ENCODE measurements around the gene CBX7.

Gene CBX7

DNA sequence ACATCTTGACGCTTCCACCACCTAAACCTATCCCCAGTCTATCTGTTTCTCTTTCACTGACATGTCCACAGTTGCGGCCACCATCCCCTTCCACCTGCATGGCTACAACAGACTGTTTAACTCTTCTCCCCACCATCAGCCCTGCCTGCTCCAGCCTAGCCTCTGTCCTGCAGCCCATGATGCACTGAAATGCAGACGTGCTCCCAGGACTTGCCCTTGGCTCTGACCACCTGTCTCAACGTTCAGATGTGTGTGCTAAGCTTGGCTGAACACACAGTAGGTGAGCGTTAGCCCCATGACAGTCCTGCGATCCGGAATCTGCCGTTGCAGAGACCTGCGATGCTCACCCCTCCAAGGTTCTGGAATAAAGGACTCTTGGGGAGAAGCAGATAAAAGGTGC is 22.7 kb downstream of the CBX7 start:
- Histone ChIP-seq H3K27ac (no peak overlapping the region), H3K4me2 (no peak overlapping the region), H3K36me3 (ENCODE audit: insufficient read depth) (no peaks in the 10 kb centered on the region), H3K27me3 (ENCODE audit: insufficient read depth, low read depth) (no peaks in the 10 kb centered on the region), H3K9ac (no peak overlapping the region), H3K4me3 (IDR thresholded peaks at IDR 0.05; ENCODE audit: insufficient read depth, low read depth, low read length) (no peak overlapping the region), H2AFZ (ENCODE audit: low read depth) (no peak overlapping the region), H4K20me1 (ENCODE audit: insufficient read depth) (no peaks in the 10 kb centered on the region), H3K79me2 (ENCODE audit: insufficient read depth, low read depth) (no peaks in the 10 kb centered on the region), H3K4me1 (ENCODE audit: low read depth, poor library complexity, severe bottlenecking) (peaks cover 16% of the 10 kb centered on the region)
- TF ChIP-seq, protein P1, sequence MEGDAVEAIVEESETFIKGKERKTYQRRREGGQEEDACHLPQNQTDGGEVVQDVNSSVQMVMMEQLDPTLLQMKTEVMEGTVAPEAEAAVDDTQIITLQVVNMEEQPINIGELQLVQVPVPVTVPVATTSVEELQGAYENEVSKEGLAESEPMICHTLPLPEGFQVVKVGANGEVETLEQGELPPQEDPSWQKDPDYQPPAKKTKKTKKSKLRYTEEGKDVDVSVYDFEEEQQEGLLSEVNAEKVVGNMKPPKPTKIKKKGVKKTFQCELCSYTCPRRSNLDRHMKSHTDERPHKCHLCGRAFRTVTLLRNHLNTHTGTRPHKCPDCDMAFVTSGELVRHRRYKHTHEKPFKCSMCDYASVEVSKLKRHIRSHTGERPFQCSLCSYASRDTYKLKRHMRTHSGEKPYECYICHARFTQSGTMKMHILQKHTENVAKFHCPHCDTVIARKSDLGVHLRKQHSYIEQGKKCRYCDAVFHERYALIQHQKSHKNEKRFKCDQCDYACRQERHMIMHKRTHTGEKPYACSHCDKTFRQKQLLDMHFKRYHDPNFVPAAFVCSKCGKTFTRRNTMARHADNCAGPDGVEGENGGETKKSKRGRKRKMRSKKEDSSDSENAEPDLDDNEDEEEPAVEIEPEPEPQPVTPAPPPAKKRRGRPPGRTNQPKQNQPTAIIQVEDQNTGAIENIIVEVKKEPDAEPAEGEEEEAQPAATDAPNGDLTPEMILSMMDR (conservative IDR thresholded peaks at IDR 0.05; ENCODE audit: low read depth, low read length), result no peak

DNA sequence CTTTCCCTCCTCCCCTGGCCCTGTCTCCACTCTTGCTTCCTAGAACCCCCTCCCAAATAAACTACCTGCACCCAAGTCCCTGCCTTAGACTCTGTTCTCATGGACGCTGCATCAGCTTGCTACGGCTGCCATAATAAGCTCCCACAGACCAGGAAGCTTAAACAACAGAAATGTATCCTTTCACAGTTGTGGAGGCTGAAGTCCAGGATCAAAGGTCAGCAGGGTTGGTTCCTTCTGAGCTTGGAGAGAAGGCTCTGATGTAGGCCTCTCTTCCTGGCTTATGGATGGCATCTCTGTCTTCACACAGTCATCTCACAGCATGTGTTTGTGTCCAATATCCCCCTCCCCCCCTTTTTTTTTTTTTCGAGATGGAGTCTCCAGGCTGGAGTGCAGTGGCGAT is 23.4 kb downstream of the CBX7 start:
- Histone ChIP-seq H3K9ac (no peak overlapping the region), H2AFZ (ENCODE audit: low read depth) (no peak overlapping the region), H3K4me3 (IDR thresholded peaks at IDR 0.05; ENCODE audit: insufficient read depth, low read depth, low read length) (no peak overlapping the region), H3K27me3 (ENCODE audit: insufficient read depth, low read depth) (no peaks in the 10 kb centered on the region), H3K36me3 (ENCODE audit: insufficient read depth) (no peaks in the 10 kb centered on the region), H3K4me2 (no peak overlapping the region), H3K27ac (no peak overlapping the region), H3K4me1 (ENCODE audit: low read depth, poor library complexity, severe bottlenecking) (peaks cover 16% of the 10 kb centered on the region), H4K20me1 (ENCODE audit: insufficient read depth) (no peaks in the 10 kb centered on the region), H3K79me2 (ENCODE audit: insufficient read depth, low read depth) (no peaks in the 10 kb centered on the region)
- TF ChIP-seq, protein P1 (conservative IDR thresholded peaks at IDR 0.05; ENCODE audit: low read depth, low read length), result no peak

DNA sequence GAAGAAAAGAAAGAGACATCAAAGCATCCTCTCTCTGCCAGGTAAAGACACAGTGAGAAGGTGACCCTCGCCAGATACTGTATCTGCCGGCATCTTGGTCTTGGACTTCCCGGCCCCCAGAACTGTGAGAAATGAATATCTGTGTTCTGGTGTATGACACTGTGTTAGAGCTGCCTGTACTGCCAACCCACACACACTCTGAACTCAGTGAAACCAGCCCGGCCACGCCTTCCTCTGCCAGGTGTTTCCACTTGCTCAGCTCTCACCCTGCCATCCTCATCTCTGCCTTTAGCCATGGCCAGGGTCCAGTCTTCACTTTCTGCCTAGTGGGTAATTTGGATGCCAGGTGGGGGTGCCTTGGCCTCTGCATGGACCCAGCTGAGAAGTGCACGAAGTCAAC is 24.0 kb downstream of the CBX7 start:
- Histone ChIP-seq H3K4me3 (IDR thresholded peaks at IDR 0.05; ENCODE audit: insufficient read depth, low read depth, low read length) (no peak overlapping the region), H3K36me3 (ENCODE audit: insufficient read depth) (no peaks in the 10 kb centered on the region), H3K4me2 (no peak overlapping the region), H2AFZ (ENCODE audit: low read depth) (no peak overlapping the region), H3K4me1 (ENCODE audit: low read depth, poor library complexity, severe bottlenecking) (peaks cover 16% of the 10 kb centered on the region), H3K27me3 (ENCODE audit: insufficient read depth, low read depth) (no peaks in the 10 kb centered on the region), H3K79me2 (ENCODE audit: insufficient read depth, low read depth) (no peaks in the 10 kb centered on the region), H3K27ac (no peak overlapping the region), H3K9ac (no peak overlapping the region), H4K20me1 (ENCODE audit: insufficient read depth) (no peaks in the 10 kb centered on the region)
- TF ChIP-seq, protein P1 (conservative IDR thresholded peaks at IDR 0.05; ENCODE audit: low read depth, low read length), result no peak

DNA sequence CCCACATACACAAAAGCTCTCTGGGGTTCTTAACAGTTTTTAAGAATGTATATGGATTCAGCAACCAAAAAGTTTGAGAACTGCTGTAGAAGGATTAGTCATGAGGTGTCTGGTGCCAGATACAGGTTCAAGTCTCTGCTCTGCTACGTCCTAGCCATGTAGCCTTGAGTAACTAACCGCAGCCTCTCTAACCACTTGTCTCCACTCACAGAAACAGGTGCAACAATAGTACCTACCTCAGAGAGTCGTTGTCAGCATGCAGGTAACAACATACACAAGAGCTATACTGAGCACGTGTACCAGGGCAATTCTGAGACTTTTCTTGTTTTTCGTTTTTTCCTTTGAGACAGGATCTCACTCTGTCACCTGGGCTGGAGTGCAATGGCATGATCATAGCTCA is 26.9 kb downstream of the CBX7 start:
- H3K36me3 ChIP-seq (ENCODE audit: insufficient read depth), result no peaks in the 10 kb centered on the region
- no peak overlapping the region for H3K4me3 ChIP-seq (IDR thresholded peaks at IDR 0.05; ENCODE audit: insufficient read depth, low read depth, low read length)
- H2AFZ ChIP-seq (ENCODE audit: low read depth), result no peak overlapping the region
- H3K4me1 ChIP-seq (ENCODE audit: low read depth, poor library complexity, severe bottlenecking), result peaks cover 20% of the 10 kb centered on the region
- H4K20me1 ChIP-seq (ENCODE audit: insufficient read depth), result no peaks in the 10 kb centered on the region
- no peak overlapping the region for H3K27ac ChIP-seq
- no peaks in the 10 kb centered on the region for H3K79me2 ChIP-seq (ENCODE audit: insufficient read depth, low read depth)
- H3K27me3 ChIP-seq (ENCODE audit: insufficient read depth, low read depth), result no peaks in the 10 kb centered on the region
- TF ChIP-seq, protein P1 (conservative IDR thresholded peaks at IDR 0.05; ENCODE audit: low read depth, low read length), result no peak
- no peak overlapping the region for H3K9ac ChIP-seq
- no peak overlapping the region for H3K4me2 ChIP-seq
